HG03064 (cell line): Measurements from ENCODE around the gene MMP13.
"Not testable (repeated sequence)": the region's sequence is repeated elsewhere in the genome, so short reads cannot be mapped to it uniquely, and the experiment has no call there.

Source experiments
- ATAC-seq: cut with Tn5 transposase; IDR thresholded peaks from one replicate; pipeline ENCODE4 v1.9.1; 2021; ENCODE audit warnings: low read depth; ENCODE audit not compliant: unreplicated experiment

The MMP13 gene

GRCh38 chr11:102905848-102906247, 49.7 kb downstream of the MMP13 start:
- not testable (repeated sequence) for ATAC-seq

GRCh38 chr11:102903895-102904294, 51.6 kb downstream of the MMP13 start:
- ATAC-seq, result not testable (repeated sequence)

- no peak for ATAC-seq
These were observed 55.2 kb downstream of the MMP13 start for GRCh38 chr11:102900346-102900745.
